Measurements from ENCODE around the gene LEMD2.

The LEMD2 gene

GRCh38 chr6:33783781-33784520, 5.0 kb downstream of the LEMD2 start:
- H3K9me3 ChIP-seq (ENCODE audit: low read length): no peaks in the 10 kb centered on the region
- H3K27me3 ChIP-seq (ENCODE audit: insufficient read depth, low read length): no peaks in the 10 kb centered on the region
- H2AFZ ChIP-seq (ENCODE audit: low read depth, low read length): no peak overlapping the region
- H3K4me3 ChIP-seq (ENCODE audit: low read length): no peak overlapping the region
- H3K4me1 ChIP-seq (ENCODE audit: insufficient read depth, low read length): peaks cover 48% of the 10 kb centered on the region
- peaks cover 46% of the 10 kb centered on the region for H3K36me3 ChIP-seq (ENCODE audit: insufficient read depth, low read length)

GRCh38 chr6:33782561-33782960, 6.4 kb downstream of the LEMD2 start:
- H2AFZ ChIP-seq (ENCODE audit: low read depth, low read length): no peak overlapping the region
- H3K9me3 ChIP-seq (ENCODE audit: low read length): no peaks in the 10 kb centered on the region
- no peak overlapping the region for H3K4me3 ChIP-seq (ENCODE audit: low read length)
- no peaks in the 10 kb centered on the region for H3K27me3 ChIP-seq (ENCODE audit: insufficient read depth, low read length)
- peaks cover 42% of the 10 kb centered on the region for H3K4me1 ChIP-seq (ENCODE audit: insufficient read depth, low read length)
- H3K36me3 ChIP-seq (ENCODE audit: insufficient read depth, low read length): peaks cover 59% of the 10 kb centered on the region

GRCh38 chr6:33781131-33781975, 7.6 kb downstream of the LEMD2 start:
- Histone ChIP-seq H3K4me1 (ENCODE audit: insufficient read depth, low read length) (peaks cover 33% of the 10 kb centered on the region), H2AFZ (ENCODE audit: low read depth, low read length) (no peak overlapping the region), H3K9me3 (ENCODE audit: low read length) (no peaks in the 10 kb centered on the region), H3K36me3 (ENCODE audit: insufficient read depth, low read length) (peaks cover 67% of the 10 kb centered on the region), H3K27me3 (ENCODE audit: insufficient read depth, low read length) (no peaks in the 10 kb centered on the region), H3K4me3 (ENCODE audit: low read length) (no peak overlapping the region)

- Histone ChIP-seq H2AFZ (ENCODE audit: low read depth, low read length) (no peak overlapping the region), H3K9me3 (ENCODE audit: low read length) (no peaks in the 10 kb centered on the region), H3K4me1 (ENCODE audit: insufficient read depth, low read length) (peaks cover 33% of the 10 kb centered on the region), H3K4me3 (ENCODE audit: low read length) (no peak overlapping the region), H3K36me3 (ENCODE audit: insufficient read depth, low read length) (peaks cover 73% of the 10 kb centered on the region), H3K27me3 (ENCODE audit: insufficient read depth, low read length) (no peaks in the 10 kb centered on the region)
Measured at GRCh38 chr6:33779895-33780294, 9.0 kb downstream of the LEMD2 start.

- Histone ChIP-seq H3K27me3 (ENCODE audit: insufficient read depth, low read length) (no peaks in the 10 kb centered on the region), H3K4me1 (ENCODE audit: insufficient read depth, low read length) (peaks cover 33% of the 10 kb centered on the region), H3K36me3 (ENCODE audit: insufficient read depth, low read length) (peaks cover 72% of the 10 kb centered on the region), H2AFZ (ENCODE audit: low read depth, low read length) (no peak overlapping the region), H3K9me3 (ENCODE audit: low read length) (no peaks in the 10 kb centered on the region), H3K4me3 (ENCODE audit: low read length) (no peak overlapping the region)
Measured at GRCh38 chr6:33779290-33779689, 9.6 kb downstream of the LEMD2 start.

- H2AFZ ChIP-seq (ENCODE audit: low read depth, low read length): no peak overlapping the region
- H3K4me3 ChIP-seq (ENCODE audit: low read length): no peak overlapping the region
- peaks cover 33% of the 10 kb centered on the region for H3K4me1 ChIP-seq (ENCODE audit: insufficient read depth, low read length)
- H3K36me3 ChIP-seq (ENCODE audit: insufficient read depth, low read length): peaks cover 69% of the 10 kb centered on the region
- H3K27me3 ChIP-seq (ENCODE audit: insufficient read depth, low read length): no peaks in the 10 kb centered on the region
- H3K9me3 ChIP-seq (ENCODE audit: low read length): no peaks in the 10 kb centered on the region
Measured at GRCh38 chr6:33778444-33779121, 10.3 kb downstream of the LEMD2 start.

- peaks cover 68% of the 10 kb centered on the region for H3K36me3 ChIP-seq (ENCODE audit: insufficient read depth, low read length)
Measured at GRCh38 chr6:33777398-33778388, 11.2 kb downstream of the LEMD2 start.

GRCh38 chr6:33776764-33777163, 12.2 kb downstream of the LEMD2 start:
- Histone ChIP-seq H3K36me3 (ENCODE audit: insufficient read depth, low read length) (peaks cover 74% of the 10 kb centered on the region), H3K9me3 (ENCODE audit: low read length) (no peaks in the 10 kb centered on the region), H3K27me3 (ENCODE audit: insufficient read depth, low read length) (no peaks in the 10 kb centered on the region), H3K4me3 (ENCODE audit: low read length) (no peak overlapping the region), H2AFZ (ENCODE audit: low read depth, low read length) (no peak overlapping the region), H3K4me1 (ENCODE audit: insufficient read depth, low read length) (peaks cover 28% of the 10 kb centered on the region)

More at GRCh38 chr6:33777398-33778388, 11.2 kb downstream of the LEMD2 start:
- Histone ChIP-seq H3K27me3 (ENCODE audit: insufficient read depth, low read length) (no peaks in the 10 kb centered on the region), H3K4me3 (ENCODE audit: low read length) (no peak overlapping the region), H3K4me1 (ENCODE audit: insufficient read depth, low read length) (peaks cover 31% of the 10 kb centered on the region), H2AFZ (ENCODE audit: low read depth, low read length) (no peak overlapping the region), H3K9me3 (ENCODE audit: low read length) (no peaks in the 10 kb centered on the region)

GRCh38 chr6:33776186-33776585, 12.7 kb downstream of the LEMD2 start:
- Histone ChIP-seq H3K9me3 (ENCODE audit: low read length) (no peaks in the 10 kb centered on the region), H3K4me3 (ENCODE audit: low read length) (no peak overlapping the region), H2AFZ (ENCODE audit: low read depth, low read length) (no peak overlapping the region), H3K4me1 (ENCODE audit: insufficient read depth, low read length) (peaks cover 27% of the 10 kb centered on the region), H3K36me3 (ENCODE audit: insufficient read depth, low read length) (peaks cover 74% of the 10 kb centered on the region), H3K27me3 (ENCODE audit: insufficient read depth, low read length) (no peaks in the 10 kb centered on the region)

- Histone ChIP-seq H3K36me3 (ENCODE audit: insufficient read depth, low read length) (peaks cover 65% of the 10 kb centered on the region), H3K27me3 (ENCODE audit: insufficient read depth, low read length) (no peaks in the 10 kb centered on the region), H3K9me3 (ENCODE audit: low read length) (no peaks in the 10 kb centered on the region), H3K4me3 (ENCODE audit: low read length) (no peak overlapping the region), H2AFZ (ENCODE audit: low read depth, low read length) (no peak overlapping the region), H3K4me1 (ENCODE audit: insufficient read depth, low read length) (peaks cover 20% of the 10 kb centered on the region)
Measured at GRCh38 chr6:33774774-33775173, 14.2 kb downstream of the LEMD2 start.

- H3K4me1 ChIP-seq (ENCODE audit: insufficient read depth, low read length): peaks cover 17% of the 10 kb centered on the region
- no peaks in the 10 kb centered on the region for H3K27me3 ChIP-seq (ENCODE audit: insufficient read depth, low read length)
- no peak overlapping the region for H3K4me3 ChIP-seq (ENCODE audit: low read length)
- H3K36me3 ChIP-seq (ENCODE audit: insufficient read depth, low read length): peaks cover 47% of the 10 kb centered on the region
- no peak overlapping the region for H2AFZ ChIP-seq (ENCODE audit: low read depth, low read length)
- H3K9me3 ChIP-seq (ENCODE audit: low read length): no peaks in the 10 kb centered on the region
Measured at GRCh38 chr6:33772902-33773472, 15.9 kb downstream of the LEMD2 start.

All from neuron (in vitro differentiated cells).